ENCODE measurements around the gene CDH12.

DNA sequence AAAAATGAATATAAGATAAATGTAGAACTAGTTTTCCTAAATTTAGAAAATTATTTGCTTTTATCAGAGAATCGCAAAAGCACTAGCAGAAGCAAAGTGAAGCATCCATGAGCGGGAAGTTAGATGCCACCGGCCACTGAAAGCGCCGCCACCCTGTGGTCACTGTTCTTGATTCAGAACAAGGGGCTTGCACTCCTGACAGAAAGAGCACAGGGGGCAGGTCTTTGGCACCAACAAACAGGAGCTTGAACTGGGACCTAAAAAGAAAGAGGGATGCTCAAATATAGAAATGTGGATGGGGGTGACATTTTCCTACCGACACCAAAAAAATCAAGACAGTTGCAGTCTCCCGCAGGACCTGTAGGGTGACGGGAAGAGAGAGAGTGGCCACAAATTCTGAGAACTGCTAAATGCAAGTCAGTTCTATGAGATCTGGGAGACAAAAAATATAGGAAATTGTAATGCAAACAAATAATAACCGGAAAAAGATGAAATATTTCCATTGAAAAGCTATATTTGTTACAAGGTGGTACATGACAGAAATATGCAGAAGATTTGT is 144.3 kb downstream of the CDH12 start:
- TF ChIP-seq, protein P1, sequence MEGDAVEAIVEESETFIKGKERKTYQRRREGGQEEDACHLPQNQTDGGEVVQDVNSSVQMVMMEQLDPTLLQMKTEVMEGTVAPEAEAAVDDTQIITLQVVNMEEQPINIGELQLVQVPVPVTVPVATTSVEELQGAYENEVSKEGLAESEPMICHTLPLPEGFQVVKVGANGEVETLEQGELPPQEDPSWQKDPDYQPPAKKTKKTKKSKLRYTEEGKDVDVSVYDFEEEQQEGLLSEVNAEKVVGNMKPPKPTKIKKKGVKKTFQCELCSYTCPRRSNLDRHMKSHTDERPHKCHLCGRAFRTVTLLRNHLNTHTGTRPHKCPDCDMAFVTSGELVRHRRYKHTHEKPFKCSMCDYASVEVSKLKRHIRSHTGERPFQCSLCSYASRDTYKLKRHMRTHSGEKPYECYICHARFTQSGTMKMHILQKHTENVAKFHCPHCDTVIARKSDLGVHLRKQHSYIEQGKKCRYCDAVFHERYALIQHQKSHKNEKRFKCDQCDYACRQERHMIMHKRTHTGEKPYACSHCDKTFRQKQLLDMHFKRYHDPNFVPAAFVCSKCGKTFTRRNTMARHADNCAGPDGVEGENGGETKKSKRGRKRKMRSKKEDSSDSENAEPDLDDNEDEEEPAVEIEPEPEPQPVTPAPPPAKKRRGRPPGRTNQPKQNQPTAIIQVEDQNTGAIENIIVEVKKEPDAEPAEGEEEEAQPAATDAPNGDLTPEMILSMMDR (IDR thresholded peaks at IDR 0.05; ENCODE audit: insufficient read depth, low read length): no peak
- TF ChIP-seq GABPA (IDR thresholded peaks at IDR 0.05; ENCODE audit: low read depth): no peak
- no peak for TF ChIP-seq SPI1 (IDR thresholded peaks at IDR 0.05; ENCODE audit: borderline replicate concordance, low read depth)
- TF ChIP-seq POLR2AphosphoS5 (IDR thresholded peaks at IDR 0.05; ENCODE audit: low read depth): no peak
- TF ChIP-seq REST (IDR thresholded peaks at IDR 0.05; ENCODE audit: insufficient replicate concordance, low read depth): no peak
